Common myeloid progenitor, CD34-positive (primary cell): Measurements from ENCODE around the gene FRMD6.

ENCODE experiments used
- CTCF ChIA-PET: fragments of 350-600 bp; sonication (Branson Sonifier 250); formaldehyde crosslinking; loops from one replicate; lab custom pipeline; 2021; ENCODE audit warnings: antibody characterized with exemption; lab: Charles Lee
- POLR2A ChIA-PET: fragments of 350-600 bp; sonication (Branson Sonifier 250); formaldehyde crosslinking; loops from one replicate; lab custom pipeline; 2021; ENCODE audit warnings: antibody characterized with exemption; lab: Charles Lee
- DNase-seq, 3 donors: peaks; one replicate each; pipeline versions ENCODE4 v3.0.0 to v3.0.0-alpha.2; 2013
- H3K27ac ChIP-seq, 2 experiments: 1 replicate in 1 of 2; 2 replicates in 1 of 2; pipeline ENCODE4 v1.7.0; 2013; ENCODE audit warnings: inconsistent platforms in 2 of 2, low read length in 2 of 2, mild to moderate bottlenecking in 2 of 2, low read depth in 1 of 2, moderate library complexity in 1 of 2; ENCODE audit not compliant: severe bottlenecking in 2 of 2, insufficient read depth in 1 of 2, poor library complexity in 1 of 2
- H3K27me3 ChIP-seq, 5 experiments: replicated peaks in 2 of 5; 1 replicate in 3 of 5; 2 replicates in 2 of 5; pipeline versions ENCODE4 v1.6.1 to v1.7.0; 2013; ENCODE audit warnings: low read length in 4 of 5, mild to moderate bottlenecking in 2 of 5, moderate library complexity in 2 of 5, inconsistent platforms in 1 of 5; ENCODE audit not compliant: insufficient read depth in 5 of 5, control insufficient read depth in 4 of 5
- H3K36me3 ChIP-seq, 4 experiments: 1 replicate in 2 of 4; 2 replicates in 2 of 4; pipeline versions ENCODE4 v1.6.1 to v1.7.0; 2013; ENCODE audit warnings: low read length in 3 of 4, control low read depth in 1 of 4, mild to moderate bottlenecking in 1 of 4; ENCODE audit not compliant: control insufficient read depth in 4 of 4, insufficient read depth in 4 of 4
- H3K4me1 ChIP-seq, 4 experiments: 1 replicate in 3 of 4; 2 replicates in 1 of 4; pipeline versions ENCODE4 v1.6.1 to v1.7.1; 2013; ENCODE audit warnings: low read length in 3 of 4, mild to moderate bottlenecking in 3 of 4, control low read depth in 1 of 4, inconsistent platforms in 1 of 4, moderate library complexity in 1 of 4; ENCODE audit not compliant: control insufficient read depth in 4 of 4, insufficient read depth in 4 of 4; ENCODE audit errors: control extremely low read depth in 1 of 4
- H3K4me3 ChIP-seq, 7 experiments: 1 replicate in 4 of 7; 2 replicates in 3 of 7; pipeline versions ENCODE4 v1.5.1 to v1.7.0; 2013; ENCODE audit warnings: mild to moderate bottlenecking in 7 of 7, low read length in 6 of 7, moderate library complexity in 6 of 7, inconsistent platforms in 2 of 7, low read depth in 2 of 7, control low read depth in 1 of 7; ENCODE audit not compliant: insufficient read depth in 4 of 7, control insufficient read depth in 1 of 7; ENCODE audit errors: extremely low read depth in 1 of 7
- H3K9me3 ChIP-seq, 5 experiments: 1 replicate in 4 of 5; 2 replicates in 1 of 5; pipeline versions ENCODE4 v1.6.1 to v1.7.1; 2013; ENCODE audit warnings: low read length in 4 of 5, mild to moderate bottlenecking in 2 of 5, inconsistent platforms in 1 of 5, low read depth in 1 of 5, moderate library complexity in 1 of 5; ENCODE audit not compliant: control insufficient read depth in 4 of 5, insufficient read depth in 2 of 5; ENCODE audit errors: control extremely low read depth in 1 of 5
- WGBS: methylation state at CpG from one replicate; pipeline ENCODE4 v1.1.5; 2013; ENCODE audit not compliant: insufficient coverage; 5-methylcytosine and 5-hydroxymethylcytosine counted together

Gene FRMD6

GRCh38 chr14:51677738-51678137 is 26.0 kb downstream of the FRMD6 start:
- 100% methylated on average over 1 of the region's 2 CpGs for WGBS

GRCh38 chr14:51680031-51680430 is 28.3 kb downstream of the FRMD6 start:
- Histone ChIP-seq H3K9me3 (no peaks in the 10 kb centered on the region), H3K4me1 (no peaks in the 10 kb centered on the region), H3K27me3 (no peaks in the 10 kb centered on the region), H3K36me3 (no peaks in the 10 kb centered on the region), H3K27ac (no peak overlapping the region), H3K4me3 (no peak overlapping the region)
- ChIA-PET CTCF (no interaction called here), POLR2A (no interaction called here)
- no peak for DNase-seq
- 100% methylated on average over 1 of the region's 1 CpG for WGBS

More at GRCh38 chr14:51677738-51678137, 26.0 kb downstream of the FRMD6 start:
- H3K4me1 ChIP-seq, result no peaks in the 10 kb centered on the region
- no peaks in the 10 kb centered on the region for H3K27me3 ChIP-seq
- no peak overlapping the region for H3K27ac ChIP-seq
- DNase-seq, result no peak
- H3K4me3 ChIP-seq, result no peak overlapping the region
- peaks cover 0 to 4% (median 0%) of the 10 kb centered on the region in 5 experiments for H3K9me3 ChIP-seq
- ChIA-PET POLR2A (no interaction called here), CTCF (interaction anchor here (0.6 kb wide), 1 partner anchor 37 kb away, joined by 3 read pairs; no protein-coding TSS in a partner anchor)
- H3K36me3 ChIP-seq, result peaks cover 0 to 2% (median 0%) of the 10 kb centered on the region in 4 experiments

DNA sequence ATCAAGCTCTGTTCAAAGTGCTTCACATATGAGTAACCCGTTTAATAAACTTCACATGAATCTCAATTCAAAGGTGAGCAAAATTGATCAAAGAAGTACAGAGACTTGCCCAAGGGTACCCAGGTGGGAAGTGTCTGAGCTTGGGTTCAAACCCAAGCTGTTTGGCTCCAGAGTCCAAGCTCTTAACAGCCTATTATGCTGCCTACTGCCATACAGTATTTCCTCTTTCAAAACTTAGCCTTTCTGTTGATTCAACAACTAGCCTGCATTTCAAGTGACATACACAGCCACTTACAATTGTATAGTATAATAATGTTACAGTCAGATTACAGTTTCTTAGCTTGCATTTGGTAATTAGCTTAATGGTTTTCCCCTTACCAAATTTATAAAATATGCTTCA is 29.7 kb downstream of the FRMD6 start:
- no peak overlapping the region for H3K27ac ChIP-seq
- WGBS, result no CpG with 5 or more reads among the region's 1 CpG
- no peaks in the 10 kb centered on the region for H3K4me1 ChIP-seq
- H3K27me3 ChIP-seq, result no peaks in the 10 kb centered on the region
- DNase-seq, result no peak
- no peaks in the 10 kb centered on the region for H3K36me3 ChIP-seq
- no peaks in the 10 kb centered on the region for H3K9me3 ChIP-seq
- H3K4me3 ChIP-seq, result no peak overlapping the region
- CTCF ChIA-PET, result interaction anchor here (0.9 to 1.1 kb wide), 2 partner anchors 25 to 29 kb away, joined by 3 to 6 read pairs; no protein-coding TSS in a partner anchor
- POLR2A ChIA-PET, result no interaction called here

DNA sequence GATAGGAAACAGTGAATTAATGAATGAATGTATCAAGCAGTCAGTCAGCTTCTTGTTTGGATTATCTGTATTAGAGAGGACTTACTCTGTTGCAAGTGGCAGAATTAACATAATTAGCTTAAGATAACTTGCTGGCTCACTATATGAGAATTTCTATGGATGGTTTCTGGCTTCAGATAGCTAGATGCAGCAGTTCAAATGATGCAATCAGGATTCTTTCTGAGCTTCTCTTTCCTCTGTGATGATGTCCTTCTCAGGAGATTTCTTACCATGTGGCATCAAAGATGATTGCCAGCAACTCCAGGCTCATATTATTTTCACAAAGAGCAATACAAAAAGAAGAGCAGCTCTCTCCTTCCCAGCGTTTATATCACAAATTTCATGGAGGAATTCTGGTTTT is 30.7 kb downstream of the FRMD6 start:
- WGBS, result 80% methylated on average over 1 of the region's 1 CpG
- POLR2A ChIA-PET, result no interaction called here
- CTCF ChIA-PET, result interaction anchor here (1.2 kb wide), 1 partner anchor 39 kb away, joined by 5 read pairs; no protein-coding TSS in a partner anchor

DNA sequence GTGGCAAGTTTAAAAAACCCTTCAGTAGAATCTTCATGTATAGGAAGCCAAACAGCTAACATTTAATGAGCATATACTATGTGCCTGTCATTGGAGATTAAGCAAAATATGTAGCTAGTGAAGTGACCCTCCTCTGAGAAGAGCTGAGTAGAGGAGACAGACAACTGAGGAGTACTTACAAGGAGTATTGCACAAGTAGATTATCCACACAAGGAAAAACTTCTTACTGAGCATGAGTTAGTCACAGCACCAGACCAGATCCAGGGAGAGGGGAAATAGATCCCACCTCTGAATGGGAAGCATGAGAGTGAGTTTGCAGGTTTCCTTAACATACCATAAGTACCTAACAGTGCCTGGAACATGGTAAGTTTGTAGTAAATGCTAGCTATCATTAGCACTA is 33.0 kb downstream of the FRMD6 start:
- Histone ChIP-seq H3K27ac (no peak overlapping the region), H3K4me1 (no peaks in the 10 kb centered on the region)

More for the DNA sequence above, 30.7 kb downstream of the FRMD6 start:
- H3K27me3 ChIP-seq, result no peaks in the 10 kb centered on the region
- DNase-seq, result no peak
- no peak overlapping the region for H3K27ac ChIP-seq
- H3K4me3 ChIP-seq, result no peak overlapping the region
- no peaks in the 10 kb centered on the region for H3K9me3 ChIP-seq
- no peaks in the 10 kb centered on the region for H3K36me3 ChIP-seq
- H3K4me1 ChIP-seq, result no peaks in the 10 kb centered on the region

DNA sequence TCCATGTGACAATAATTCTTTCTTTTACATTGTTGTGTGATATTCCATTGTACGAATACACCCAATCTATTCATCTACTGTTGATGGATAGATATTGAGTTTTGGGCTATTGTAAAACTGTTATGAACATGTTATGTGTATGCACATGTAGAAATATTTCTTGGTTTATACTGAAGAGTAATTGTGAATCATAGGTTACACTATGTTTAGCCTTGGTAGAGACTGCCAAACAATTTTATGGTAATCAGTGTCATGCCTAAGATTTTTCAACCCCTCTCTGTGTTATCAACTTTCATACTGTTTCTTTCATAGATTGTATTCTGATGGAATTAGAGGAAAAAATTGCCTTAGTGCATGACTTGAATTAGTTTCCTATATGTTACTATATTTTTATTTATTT is 39.5 kb downstream of the FRMD6 start:
- H3K36me3 ChIP-seq, result no peaks in the 10 kb centered on the region
- no peak overlapping the region for H3K4me3 ChIP-seq
- ChIA-PET CTCF (interaction anchor here (1.2 kb wide), 1 partner anchor 39 kb away, joined by 4 read pairs; the partner anchor contains the start of gene FRMD6), POLR2A (no interaction called here)
- no peak overlapping the region for H3K27ac ChIP-seq
- H3K27me3 ChIP-seq, result no peaks in the 10 kb centered on the region
- no peaks in the 10 kb centered on the region for H3K4me1 ChIP-seq
- no peaks in the 10 kb centered on the region for H3K9me3 ChIP-seq
- no CpG with 5 or more reads among the region's 1 CpG for WGBS
- no peak for DNase-seq

More for the DNA sequence above, 33.0 kb downstream of the FRMD6 start:
- Histone ChIP-seq H3K9me3 (no peaks in the 10 kb centered on the region), H3K27me3 (no peaks in the 10 kb centered on the region), H3K36me3 (no peaks in the 10 kb centered on the region), H3K4me3 (no peak overlapping the region)
- POLR2A ChIA-PET, result no interaction called here
- CTCF ChIA-PET, result interaction anchor here (1.0 to 3.0 kb wide), 2 partner anchors 15 to 54 kb away, joined by 3 to 11 read pairs; no protein-coding TSS in a partner anchor
- DNase-seq, result no peak

- Histone ChIP-seq H3K9me3 (no peaks in the 10 kb centered on the region), H3K4me3 (no peak overlapping the region), H3K36me3 (no peaks in the 10 kb centered on the region), H3K27me3 (no peaks in the 10 kb centered on the region), H3K4me1 (no peaks in the 10 kb centered on the region), H3K27ac (no peak overlapping the region)
- DNase-seq, result no peak
- ChIA-PET CTCF (interaction anchor here (1.6 kb wide), 1 partner anchor 10 kb away, joined by 4 read pairs; no protein-coding TSS in a partner anchor), POLR2A (no interaction called here)
- 94% methylated on average over 2 of the region's 3 CpGs for WGBS
Observed at GRCh38 chr14:51692646-51693045, 40.9 kb downstream of the FRMD6 start.
